OCI-LY3 (cell line): Measurements from ENCODE around the gene CDC42BPA.

Experiments
- EZH2phosphoT487 ChIP-seq: fragments of 200-600 bp; shearing (Covaris generic); IDR thresholded peaks from 2 replicates; pipeline ENCODE4 v1.6.1; 2018; ENCODE audit warnings: antibody characterized with exemption, mixed run types, low read depth
- TF ChIP-seq, protein P1 (sequence below): fragments of 200-600, 300-600 bp; sonication (generic); IDR thresholded peaks from 2 replicates; pipeline ENCODE4 v1.5.1; 2014; ENCODE audit warnings: antibody characterized with exemption, low read length, low read depth

DNA sequence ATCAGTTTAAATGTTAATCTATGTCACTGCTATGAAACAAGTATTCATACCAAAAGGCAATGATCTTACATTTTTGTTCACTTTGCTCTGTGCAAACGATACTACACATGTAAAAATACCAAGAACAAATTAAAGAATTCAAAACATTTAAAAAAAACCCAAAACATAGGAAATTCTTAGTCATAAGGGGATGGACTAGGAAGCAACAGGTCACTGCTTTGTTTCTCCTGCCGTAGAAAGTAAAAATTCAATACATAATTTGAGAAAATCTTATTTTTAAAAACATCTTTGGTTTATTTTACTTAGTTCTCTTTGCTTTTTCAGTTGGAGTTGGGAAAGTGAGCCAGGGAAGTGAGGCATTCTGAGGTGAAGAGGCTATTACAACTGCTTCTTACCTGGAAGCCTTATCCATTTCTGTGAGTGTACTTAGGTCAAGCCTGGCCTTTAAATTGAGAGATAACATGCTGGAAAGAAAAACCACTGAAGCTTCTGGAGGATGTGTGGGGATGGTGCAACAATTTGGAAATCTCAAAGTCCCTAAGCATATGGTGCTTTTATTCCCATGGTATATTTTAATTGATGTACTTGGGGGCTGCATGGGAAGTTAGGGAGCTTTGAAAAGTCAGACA lies 183.5 kb downstream of the CDC42BPA start:
- TF ChIP-seq, protein P1, sequence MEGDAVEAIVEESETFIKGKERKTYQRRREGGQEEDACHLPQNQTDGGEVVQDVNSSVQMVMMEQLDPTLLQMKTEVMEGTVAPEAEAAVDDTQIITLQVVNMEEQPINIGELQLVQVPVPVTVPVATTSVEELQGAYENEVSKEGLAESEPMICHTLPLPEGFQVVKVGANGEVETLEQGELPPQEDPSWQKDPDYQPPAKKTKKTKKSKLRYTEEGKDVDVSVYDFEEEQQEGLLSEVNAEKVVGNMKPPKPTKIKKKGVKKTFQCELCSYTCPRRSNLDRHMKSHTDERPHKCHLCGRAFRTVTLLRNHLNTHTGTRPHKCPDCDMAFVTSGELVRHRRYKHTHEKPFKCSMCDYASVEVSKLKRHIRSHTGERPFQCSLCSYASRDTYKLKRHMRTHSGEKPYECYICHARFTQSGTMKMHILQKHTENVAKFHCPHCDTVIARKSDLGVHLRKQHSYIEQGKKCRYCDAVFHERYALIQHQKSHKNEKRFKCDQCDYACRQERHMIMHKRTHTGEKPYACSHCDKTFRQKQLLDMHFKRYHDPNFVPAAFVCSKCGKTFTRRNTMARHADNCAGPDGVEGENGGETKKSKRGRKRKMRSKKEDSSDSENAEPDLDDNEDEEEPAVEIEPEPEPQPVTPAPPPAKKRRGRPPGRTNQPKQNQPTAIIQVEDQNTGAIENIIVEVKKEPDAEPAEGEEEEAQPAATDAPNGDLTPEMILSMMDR = no peak
- no peak for TF ChIP-seq EZH2phosphoT487
